HepG2 (cell line): ENCODE results near the gene TFF2.

Source experiments
- EP300 ChIP-seq, 3 experiments: sonication (generic) in 1 of 3; formaldehyde crosslinking in 1 of 3; IDR thresholded peaks; 2 replicates each; pipeline versions ENCODE4 v1.5.1 to v1.6.1; 2011 to 2020; ENCODE audit warnings: low read depth in 2 of 3, low read length in 2 of 3, borderline replicate concordance in 1 of 3, improper control_type of control experiment in 1 of 3, mild to moderate bottlenecking in 1 of 3, missing genetic modification reagents in 1 of 3, moderate library complexity in 1 of 3
- FOSL1 ChIP-seq: sonication (generic); formaldehyde crosslinking; IDR thresholded peaks from 2 replicates; pipeline ENCODE4 v1.9.0; 2021; ENCODE audit warnings: missing genetic modification reagents, borderline replicate concordance
- NFE2 ChIP-seq: sonication (generic); formaldehyde crosslinking; IDR thresholded peaks from 2 replicates; pipeline ENCODE4 v1.4.0; 2020; ENCODE audit warnings: missing genetic modification reagents
- SMYD3 ChIP-seq: sonication (generic); formaldehyde crosslinking; IDR thresholded peaks from 2 replicates; pipeline ENCODE4 v1.8.1; 2023; ENCODE audit warnings: mild to moderate bottlenecking, missing genetic modification reagents
- ZNF124 ChIP-seq: sonication (generic); formaldehyde crosslinking; IDR thresholded peaks from 2 replicates; pipeline ENCODE4 v1.4.0; 2020; ENCODE audit warnings: missing genetic modification reagents
- TF ChIP-seq, protein P1 (sequence below): sonication (generic); formaldehyde crosslinking; IDR thresholded peaks from 2 replicates; pipeline ENCODE4 v1.5.0; 2020; ENCODE audit warnings: mild to moderate bottlenecking, missing genetic modification reagents, moderate library complexity

DNA sequence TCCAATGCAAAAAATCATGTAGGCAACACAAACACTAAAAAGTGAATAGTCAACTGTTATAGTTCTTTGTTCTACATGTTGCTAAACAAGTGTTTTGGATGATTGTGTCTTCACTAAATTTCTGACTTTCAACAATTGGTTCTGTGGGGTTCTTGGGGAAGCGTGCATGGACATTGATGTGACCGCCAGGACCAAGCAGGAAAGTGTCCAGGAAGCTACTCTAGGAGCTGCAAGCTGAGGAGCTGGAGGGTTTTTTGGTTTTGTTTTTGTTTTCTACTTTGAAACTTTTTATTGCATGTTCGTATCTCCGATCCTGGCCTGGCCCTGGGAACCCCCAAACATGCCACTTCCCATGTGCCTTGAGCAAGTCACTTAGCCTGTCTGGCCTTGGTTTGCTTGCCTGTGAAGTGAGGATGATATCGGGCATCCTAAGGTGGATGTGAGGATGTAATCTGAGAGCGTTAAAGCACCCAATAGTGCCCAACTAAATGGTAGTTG, 37.1 kb upstream of the TFF2 start:
- no peak for TF ChIP-seq FOSL1 (CRISPR knock-in tag)
- no peak for TF ChIP-seq SMYD3 (CRISPR knock-in tag)
- no peak for TF ChIP-seq EP300 (IDR thresholded peaks at IDR 0.05; ENCODE audit: low read depth in 2 of 2, low read length in 2 of 2)
- no peak for TF ChIP-seq EP300 (CRISPR knock-in tag; IDR thresholded peaks at IDR 0.05; ENCODE audit: borderline replicate concordance)
- no peak for TF ChIP-seq ZNF124
- TF ChIP-seq, protein P1, sequence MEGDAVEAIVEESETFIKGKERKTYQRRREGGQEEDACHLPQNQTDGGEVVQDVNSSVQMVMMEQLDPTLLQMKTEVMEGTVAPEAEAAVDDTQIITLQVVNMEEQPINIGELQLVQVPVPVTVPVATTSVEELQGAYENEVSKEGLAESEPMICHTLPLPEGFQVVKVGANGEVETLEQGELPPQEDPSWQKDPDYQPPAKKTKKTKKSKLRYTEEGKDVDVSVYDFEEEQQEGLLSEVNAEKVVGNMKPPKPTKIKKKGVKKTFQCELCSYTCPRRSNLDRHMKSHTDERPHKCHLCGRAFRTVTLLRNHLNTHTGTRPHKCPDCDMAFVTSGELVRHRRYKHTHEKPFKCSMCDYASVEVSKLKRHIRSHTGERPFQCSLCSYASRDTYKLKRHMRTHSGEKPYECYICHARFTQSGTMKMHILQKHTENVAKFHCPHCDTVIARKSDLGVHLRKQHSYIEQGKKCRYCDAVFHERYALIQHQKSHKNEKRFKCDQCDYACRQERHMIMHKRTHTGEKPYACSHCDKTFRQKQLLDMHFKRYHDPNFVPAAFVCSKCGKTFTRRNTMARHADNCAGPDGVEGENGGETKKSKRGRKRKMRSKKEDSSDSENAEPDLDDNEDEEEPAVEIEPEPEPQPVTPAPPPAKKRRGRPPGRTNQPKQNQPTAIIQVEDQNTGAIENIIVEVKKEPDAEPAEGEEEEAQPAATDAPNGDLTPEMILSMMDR: no peak
- TF ChIP-seq NFE2 (CRISPR knock-in tag): no peak
